Stimulated activated CD4-positive, alpha-beta T cell treated with anti-CD3 and anti-CD28 coated beads, Interleukin-15, amount 100 ng/mL, for 24 hours (primary cell): ENCODE results near the gene FOXP1.

Experiments used
- DNase-seq: peaks from one replicate; pipeline ENCODE4 v3.0.0-alpha.2; 2020

FOXP1 gene

DNA sequence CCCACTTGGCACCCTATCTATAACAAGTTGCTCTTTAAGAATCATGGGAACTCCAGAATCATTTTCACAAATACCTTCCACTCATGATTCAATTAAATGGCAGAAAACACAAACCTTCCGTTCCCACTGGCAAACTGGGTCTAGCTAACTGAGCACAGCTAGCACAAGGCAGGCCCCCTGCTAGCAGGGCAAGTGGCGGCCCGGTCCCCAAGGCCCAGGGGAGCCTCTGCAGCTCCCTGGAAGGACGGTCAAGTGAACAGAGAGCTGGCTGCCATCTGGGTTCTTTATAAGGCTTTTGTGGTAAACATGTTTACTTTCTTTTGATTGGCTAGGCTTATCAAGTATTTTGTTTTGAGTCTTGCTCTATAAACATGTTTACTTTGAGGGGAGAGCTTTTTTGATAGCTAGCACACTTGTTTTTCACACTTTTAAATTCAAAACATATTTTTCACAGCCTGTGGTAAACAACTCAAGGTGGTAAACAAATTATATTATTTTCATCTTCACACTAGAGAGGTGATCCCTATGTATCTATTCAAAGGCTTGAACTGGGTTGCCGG lies 81.4 kb downstream of the FOXP1 start:
- no peak for DNase-seq

DNA sequence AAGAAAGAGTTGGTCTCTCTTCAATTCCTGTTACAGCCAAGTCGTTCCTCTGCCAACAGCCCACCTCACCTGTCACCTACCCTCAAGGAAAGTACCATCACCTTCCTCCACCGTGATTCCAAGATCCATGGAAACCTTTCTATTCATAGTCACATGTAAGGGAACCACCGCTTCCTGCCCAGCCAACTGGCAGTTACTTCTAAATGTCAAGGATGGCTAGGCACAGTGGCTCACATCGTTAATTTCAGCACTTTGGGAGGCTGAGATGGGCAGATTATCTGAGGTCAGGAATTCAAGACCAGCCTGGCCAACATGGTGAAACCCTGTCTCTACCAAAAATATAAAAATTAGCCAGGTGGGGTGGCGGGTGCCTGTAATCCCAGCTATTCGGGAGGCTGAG lies 82.8 kb downstream of the FOXP1 start:
- DNase-seq = no peak

DNA sequence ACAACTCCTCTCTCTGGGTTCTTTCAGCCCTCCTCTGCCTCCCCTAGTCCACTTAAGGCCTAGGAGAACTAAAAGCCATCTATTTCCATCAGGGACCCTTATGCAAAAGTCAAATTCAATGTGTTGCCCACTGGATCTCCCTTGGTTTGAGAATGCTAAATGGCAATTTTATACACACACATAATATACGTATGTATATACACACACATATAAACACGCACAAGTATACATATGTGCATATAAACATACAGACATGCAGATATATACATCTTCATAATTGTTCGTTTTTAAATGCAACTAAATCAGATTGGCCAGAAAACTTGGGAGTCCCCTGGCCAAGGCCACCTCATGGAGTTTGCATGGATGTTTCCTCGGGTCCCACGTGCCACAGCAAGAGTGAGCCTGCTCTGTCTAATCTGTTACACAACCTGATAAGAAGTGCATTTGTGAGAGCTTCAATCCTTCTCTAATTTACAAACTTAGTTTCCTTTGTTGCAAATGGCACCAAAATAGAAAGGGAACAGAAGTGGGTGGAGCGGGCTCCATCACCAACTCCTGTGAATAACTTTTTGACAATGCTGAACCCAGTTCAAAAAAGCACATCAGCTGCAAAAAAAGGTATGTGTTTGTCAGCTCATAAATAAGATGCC lies 84.2 kb downstream of the FOXP1 start:
- no peak for DNase-seq

DNA sequence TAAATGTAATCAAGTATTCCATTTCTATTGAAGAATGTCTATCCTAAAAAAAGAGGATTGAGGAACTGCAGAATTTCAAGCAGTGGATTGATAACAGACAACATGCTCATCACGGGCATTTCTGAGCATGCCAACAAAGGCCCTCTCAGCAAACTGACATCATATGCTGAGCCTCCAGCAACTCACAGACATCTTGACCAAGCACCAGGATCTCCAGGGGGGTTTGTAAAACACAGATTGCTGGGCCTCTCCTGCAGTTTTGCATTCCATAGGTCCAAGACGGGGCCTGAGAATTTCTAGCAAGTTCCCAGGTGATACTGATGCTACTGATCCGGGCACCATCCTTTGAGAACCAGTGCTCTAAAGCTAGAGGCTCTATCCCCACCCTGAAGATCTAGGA lies 85.0 kb downstream of the FOXP1 start:
- DNase-seq = no peak

DNA sequence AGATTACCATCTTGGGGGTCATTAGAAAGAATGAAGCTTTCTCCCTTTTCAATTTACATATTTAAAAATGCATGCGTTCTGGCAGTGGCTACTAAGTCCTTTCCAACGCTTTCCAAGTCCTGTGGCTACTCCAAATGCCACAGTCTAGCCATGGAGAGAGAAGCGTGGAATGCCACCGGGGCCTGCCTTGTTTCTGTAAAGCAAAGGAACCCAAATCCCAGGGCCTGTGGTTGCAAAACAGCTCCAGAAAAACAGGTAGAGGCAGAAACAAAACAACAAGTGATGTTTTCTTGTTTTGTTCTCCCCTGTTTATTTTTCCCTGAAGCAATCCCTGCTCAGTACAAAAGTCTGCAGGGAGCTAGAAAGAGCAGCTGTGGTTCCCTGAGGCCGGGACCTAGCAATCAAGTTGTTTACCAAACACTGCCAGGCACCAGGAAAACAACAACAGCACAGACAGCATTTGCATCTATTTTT lies 85.5 kb downstream of the FOXP1 start:
- no peak for DNase-seq

DNA sequence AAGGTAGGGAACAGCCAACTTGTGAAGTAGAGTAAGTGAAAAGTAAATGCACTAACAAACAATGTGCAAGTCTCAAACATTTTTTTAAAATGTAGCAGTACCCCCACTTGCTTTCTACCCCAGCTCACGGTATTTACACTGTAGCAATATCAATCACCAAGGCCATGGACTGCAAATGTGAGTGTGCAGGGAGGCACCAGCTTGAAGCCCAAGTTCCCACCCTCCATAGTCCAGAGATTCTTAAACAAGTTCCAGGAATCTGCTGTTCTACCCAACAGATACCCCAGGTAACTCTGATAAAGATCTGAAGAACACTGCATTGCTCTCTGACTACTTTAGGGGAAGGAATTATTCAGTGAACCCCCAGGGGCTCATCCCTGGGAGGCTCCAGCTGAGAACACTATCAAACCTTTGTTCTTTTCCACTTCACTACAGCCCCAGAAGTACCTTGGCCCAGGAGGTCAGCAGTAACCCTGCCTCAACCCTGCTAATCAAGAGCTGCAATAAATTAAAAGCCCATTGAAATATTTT lies 86.1 kb downstream of the FOXP1 start:
- DNase-seq = no peak

DNA sequence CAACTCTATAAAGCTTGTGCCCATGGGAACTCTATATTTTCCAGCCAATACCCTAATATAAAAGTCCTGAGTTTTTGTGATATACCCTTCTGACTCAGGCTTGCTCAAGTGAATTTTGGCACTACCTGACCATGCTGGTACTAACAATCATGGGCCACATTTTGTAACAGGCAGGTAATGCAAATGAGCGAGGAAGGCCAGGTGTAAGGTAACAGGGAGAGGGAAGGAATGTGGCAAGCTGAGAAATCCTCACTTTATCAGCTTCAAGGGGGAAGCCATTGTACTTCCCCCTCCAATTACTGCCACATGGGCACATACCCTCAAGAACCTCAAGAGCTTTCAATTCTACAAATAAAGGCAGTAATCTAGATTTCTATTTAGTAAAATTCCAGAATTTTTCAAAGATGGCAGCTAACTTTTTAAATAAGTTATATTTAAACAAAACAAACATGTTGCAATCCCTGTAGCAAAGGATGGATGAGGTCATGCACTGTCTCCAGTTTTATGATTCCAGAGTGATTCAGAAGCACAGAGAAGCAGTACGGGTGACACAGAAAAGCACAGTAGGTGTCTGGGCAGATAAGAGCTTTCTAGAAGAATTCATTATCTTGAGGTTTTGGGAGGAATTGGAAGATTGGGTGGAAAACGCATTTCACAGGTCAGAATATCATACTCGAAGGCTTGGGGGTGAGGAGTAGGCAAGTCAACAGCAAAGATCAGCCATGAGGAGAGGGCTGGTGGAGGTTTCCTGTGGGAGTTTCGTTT lies 87.6 kb downstream of the FOXP1 start:
- no peak for DNase-seq

DNA sequence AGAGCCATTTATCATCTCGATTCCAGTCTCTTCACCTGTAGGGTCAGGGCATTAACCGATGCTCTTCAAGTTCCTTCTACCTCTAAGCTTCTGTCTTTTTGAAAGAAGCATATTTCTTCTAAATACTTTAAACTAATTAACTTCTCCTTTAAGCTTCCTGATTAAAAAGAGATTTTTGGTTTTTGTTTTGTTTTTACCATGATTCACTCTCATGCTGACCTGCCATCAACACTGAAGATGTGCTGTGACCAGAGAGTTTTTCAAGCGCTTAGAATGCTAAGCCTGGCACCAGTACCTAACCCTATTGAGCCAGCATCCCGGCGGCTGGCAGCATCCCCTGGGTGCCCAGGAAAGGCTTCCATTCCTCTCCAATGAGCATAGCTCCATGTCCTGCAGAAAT lies 89.3 kb downstream of the FOXP1 start:
- no peak for DNase-seq

DNA sequence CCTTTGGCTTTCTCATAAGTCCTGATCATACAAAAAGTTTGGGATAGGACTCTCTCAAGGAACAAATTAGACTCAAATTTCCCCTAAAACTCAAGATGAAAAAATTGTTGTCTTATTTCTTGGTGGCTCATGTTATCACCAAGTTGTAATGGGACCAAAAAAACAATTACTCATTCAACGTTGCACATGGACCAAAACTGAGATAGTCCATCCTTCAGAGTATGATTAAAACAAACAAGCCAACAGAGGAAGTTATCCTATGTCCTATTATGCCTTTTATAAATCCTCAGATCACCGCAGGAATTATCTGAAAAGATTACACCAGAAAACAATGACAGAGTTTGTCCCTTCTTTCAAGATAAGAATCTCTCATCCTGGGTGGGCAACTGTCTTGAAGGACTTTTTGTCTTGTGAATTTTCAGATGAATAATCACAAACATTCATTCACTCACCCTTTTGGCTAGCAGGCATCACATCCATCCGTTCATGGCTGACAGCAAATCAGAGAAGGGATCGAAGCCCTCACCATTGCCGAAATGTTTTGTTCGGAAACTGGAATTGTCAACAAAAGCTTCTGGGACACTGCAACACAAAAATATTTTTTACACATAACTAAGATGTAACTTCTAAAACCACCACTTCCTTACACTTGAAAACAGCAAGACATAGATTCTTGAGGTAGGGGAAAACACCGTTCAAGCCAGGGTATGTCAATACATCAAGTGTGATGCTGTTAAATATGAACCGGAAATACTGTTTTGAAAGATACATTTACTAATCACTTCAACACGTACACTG lies 90.4 kb downstream of the FOXP1 start:
- DNase-seq = no peak

DNA sequence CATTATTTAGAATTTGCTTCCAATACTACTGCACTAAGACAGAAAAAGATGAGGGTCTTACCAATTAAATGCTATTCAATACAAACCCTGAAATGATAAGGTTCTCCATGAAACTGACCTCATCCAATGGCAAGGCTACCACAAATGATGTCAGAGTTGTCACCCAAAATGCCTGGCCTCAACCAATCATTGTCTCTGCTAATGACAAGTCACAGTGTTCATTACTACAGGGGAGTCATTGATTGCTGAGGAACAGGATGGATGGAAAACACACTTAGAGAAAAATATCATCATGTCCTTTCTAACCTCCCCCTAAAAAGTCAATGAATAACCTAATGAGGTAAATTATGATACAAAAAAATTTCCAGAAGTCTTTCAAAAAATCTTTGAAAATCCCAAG lies 91.0 kb downstream of the FOXP1 start:
- DNase-seq = no peak

DNA sequence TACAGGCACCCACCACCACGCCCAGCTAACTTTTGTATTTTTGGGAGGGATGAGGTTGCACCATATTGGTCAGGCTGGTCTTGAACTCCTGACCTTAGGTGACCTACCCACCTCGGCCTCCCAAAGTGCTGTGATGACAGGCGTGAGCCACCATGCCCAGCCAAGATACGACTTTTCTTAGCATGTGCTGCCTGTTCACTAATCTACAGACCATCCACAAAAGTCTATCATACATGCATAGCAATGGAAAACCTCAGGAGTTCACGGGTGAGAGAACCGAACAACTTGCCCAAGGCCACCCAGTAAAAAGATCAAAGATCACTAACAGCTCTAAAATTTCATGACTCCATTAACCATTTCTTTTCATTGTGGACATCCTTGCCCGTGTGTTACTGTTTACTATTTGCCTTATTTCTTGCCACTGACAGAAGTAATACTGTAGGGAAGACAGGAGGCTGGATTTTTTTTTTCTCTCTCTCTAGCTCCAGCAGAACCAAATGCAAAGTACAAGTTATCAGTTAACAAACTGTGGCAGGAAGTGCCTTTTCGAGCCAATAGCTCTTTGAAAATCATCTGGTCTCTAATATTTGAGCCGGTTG lies 92.3 kb downstream of the FOXP1 start:
- no peak for DNase-seq

DNA sequence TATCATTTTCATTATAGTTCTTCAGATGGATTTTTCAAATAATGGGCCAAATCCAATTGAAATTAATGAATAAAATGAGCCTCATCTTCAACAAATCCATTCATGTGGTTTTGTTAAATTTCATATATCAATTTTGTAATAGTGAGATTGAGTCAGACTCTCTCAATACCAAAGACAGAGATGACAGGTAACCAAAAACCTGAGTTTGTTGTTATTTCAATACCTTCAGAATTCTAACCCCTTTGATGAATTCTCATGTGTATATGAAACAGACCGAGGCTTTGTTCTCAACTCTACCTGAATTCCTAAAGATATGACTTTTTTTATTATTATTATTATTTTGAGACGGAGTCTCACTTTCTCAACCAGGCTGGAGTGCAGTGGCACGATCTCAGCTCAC lies 92.8 kb downstream of the FOXP1 start:
- no peak for DNase-seq

DNA sequence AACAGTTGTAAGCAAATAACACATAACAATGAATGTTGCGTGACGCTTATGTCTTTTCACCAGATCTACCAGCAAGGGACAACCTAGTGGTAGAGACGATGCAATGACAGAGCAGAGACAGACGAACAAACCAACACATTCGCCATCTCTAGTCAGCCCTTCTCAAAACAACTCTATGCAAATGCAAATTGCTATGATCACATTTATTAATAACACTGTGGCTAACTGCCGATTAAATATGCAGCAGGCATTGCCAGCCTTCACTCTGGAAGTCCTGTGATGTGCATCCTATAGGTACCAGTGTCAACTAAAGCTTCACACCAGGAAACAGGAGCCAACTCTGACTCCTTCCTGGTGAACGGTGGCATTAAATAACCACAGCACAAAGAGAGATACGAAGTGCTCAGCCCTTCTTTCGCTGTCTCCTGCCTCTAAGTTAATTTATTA lies 94.2 kb downstream of the FOXP1 start:
- no peak for DNase-seq

DNA sequence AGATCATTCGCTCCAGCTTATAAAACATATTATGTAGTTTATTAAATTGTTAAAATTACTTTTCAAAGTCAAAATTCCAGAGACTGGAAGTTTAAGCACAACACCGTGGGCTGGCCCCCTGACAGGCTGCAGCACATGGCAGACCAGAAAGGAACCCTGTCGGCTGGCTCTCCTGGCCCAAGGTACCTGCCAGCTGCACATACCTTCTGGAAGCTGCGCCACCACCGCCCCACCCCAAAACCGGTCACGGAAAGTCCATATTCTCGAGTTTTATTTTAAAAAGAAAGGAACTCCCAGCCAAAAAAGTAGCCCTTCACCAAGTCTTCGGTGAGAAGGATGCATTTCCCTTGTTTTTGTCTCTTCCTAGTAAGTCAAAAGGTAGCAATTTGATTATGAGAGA lies 94.6 kb downstream of the FOXP1 start:
- DNase-seq = no peak

DNA sequence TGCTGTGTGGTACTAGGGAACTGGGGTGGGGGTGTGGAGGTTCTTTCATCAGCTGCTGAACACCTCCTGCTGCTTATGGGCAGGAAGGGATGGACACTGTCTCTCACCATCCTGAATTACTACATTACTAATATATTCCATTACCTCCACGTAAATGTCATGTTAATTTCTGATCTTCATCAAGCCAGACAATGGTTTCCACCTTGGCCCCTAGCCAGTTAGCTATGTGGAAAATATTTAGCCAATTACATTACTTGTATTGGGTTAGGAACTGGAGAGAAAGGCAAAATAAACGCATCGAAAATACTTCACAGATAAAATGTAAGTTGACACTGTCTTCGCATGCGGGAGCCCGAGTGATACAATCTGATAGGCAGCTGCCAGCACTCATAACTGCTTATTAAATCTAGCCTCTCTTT lies 95.1 kb downstream of the FOXP1 start:
- peak; percentile 52 for DNase-seq

DNA sequence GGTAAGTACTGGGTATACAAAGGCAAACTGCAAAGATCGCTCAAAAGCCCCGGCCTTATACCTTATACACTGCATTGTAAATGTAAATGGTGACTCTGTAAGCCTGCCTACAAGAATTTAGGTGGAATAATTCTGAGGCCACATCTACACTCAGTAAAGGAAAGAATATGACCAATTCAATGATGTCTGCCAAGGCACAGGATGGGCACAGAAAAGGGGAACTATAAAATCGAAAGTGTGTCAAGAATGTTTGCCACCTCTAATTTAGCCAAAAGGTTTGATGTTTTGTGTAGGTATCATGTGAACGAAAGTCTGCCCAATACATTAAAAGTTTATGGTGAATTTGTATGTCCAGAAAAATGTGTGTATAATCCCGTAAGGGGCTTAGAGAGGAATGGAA lies 96.1 kb downstream of the FOXP1 start:
- DNase-seq = no peak

DNA sequence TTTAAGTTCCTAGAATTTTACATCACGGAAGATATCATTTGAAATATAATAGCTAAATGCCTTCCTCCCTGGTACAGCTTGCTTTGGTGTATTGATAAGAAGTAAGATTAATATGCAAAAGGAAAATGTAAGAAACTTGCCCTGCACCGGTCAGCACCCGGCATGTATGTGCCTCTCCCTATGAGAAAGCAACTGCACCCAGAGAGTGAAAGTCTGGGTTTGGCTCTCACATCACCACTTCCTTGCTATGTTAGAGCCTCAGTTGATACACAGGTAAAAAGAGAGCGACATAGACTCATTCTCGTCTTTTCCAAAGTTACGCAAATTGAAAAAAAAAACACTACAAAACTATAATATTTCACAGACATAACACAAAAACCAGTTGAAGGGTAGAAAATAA lies 96.7 kb downstream of the FOXP1 start:
- DNase-seq = peak; percentile 52

DNA sequence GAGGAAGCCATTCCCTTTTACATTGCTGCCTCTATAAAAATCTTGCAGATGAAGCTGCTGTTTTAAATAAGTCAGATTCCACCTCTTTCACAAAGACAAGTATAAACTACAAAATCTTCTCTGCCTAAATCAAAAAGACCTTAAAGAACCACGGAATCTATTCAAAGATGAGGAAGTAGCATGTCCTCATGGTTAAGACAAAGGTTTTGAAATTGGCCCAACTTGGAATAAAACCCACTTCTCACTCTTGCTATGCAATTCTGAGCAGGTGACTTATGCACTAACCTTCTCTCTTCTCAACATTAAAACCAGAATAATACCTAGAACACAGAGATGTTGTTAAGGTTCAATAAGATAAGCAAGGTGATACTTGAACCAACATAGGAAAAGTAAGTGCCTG lies 97.6 kb downstream of the FOXP1 start:
- DNase-seq = no peak

DNA sequence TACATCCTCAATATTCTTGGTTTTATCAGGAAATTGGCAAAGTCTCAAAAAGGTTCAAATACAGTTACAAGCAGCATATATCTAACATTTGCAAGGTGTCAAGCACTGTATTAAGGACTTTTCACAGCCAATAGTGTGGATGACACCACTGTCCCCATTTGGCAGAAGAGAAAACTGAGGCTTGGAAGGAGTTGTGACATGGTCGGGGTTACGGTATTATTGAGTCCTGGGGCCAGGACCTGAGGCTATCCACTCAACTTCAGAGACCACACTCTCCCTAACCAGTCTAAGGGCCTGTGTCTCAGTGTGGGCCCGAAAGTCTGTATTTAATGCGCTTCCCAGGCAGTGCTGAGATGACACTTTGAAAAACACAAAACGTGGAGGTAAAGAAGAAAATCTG lies 99.1 kb downstream of the FOXP1 start:
- no peak for DNase-seq

DNA sequence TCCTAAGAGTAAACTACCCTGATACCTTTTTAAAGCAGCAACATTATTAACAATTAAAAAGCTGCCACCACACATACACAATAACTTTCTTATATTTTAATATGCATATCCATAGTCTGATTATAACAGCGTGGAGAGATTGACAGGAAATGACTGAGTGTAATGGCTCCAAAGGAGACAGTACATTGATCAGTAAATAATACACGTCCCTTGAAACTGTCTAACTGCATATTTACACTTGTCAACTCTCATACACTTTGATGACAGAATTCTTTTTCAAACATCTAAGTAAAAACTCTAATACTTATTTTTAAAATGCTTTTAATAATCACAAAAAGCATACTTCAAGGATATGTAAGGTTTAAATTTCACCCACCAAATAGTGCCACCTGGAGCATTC lies 99.5 kb downstream of the FOXP1 start:
- DNase-seq = no peak

DNA sequence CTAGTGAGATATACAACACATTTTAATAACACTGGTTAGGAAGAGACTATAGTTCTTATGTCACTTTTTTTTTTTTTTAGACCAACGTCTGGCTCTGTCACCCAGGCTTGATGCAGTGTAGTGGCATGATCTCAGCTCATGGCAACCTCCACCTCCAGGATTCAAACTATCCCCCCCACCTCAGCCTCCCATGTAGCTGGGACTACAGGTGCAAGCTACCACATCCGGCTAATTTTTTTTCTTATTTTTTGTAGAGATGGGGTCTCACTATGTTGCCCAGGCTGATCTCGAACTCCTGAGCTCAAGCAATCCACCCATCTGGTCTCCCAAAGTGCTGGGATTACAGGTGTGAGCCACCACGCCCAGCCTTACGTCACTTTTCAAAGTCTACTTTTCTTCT lies 100.8 kb downstream of the FOXP1 start:
- DNase-seq = no peak

DNA sequence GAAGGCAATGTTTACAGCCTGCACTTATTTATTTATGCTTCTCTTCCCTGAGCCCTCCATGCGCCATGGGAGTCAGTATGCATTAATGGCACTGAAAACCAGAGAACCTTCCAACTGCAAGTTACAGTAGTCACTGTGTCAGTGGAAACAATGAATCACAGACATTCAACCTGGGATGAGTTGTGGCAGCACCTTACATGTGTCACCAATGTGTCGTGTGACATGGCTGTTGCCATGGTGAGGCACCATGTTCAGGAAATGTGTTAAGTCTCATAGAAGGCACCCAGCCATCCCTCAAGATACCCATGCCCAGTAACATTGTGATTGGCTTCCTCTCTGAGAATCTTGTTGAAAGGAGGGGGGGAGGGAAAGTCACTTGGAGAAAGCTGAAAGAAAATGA lies 105.0 kb downstream of the FOXP1 start:
- peak; percentile 84 for DNase-seq

DNA sequence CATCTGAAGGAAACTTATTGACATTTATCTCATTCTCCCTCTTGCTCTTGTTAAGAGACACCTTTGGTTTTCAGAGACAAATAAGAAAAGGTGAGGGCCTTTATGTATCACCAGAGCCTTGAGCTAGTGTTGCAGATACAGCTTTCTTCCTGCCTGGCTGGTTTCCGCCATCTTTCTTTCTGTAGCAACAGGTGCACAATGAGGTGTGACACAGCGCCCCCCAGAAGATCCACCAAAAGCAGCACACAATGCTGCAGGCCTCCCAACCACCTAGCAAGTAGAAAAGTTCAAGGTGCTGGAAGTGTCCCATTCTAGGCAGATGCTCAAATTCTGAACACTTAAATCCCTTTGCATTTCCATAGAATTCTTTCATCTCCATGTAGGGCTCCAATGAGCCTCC lies 106.6 kb downstream of the FOXP1 start:
- DNase-seq = no peak
